GM19238 (cell line): ENCODE measurements around the gene MUC21.
"Not testable (repeated sequence)": the region's sequence is repeated elsewhere in the genome, so short reads cannot be mapped to it uniquely, and the experiment has no call there.

Experiments used
- DNase-seq: peaks from one replicate; pipeline ENCODE4 v3.0.0; 2011; ENCODE audit warnings: low spot score; ENCODE audit not compliant: insufficient read length

MUC21 gene

DNA sequence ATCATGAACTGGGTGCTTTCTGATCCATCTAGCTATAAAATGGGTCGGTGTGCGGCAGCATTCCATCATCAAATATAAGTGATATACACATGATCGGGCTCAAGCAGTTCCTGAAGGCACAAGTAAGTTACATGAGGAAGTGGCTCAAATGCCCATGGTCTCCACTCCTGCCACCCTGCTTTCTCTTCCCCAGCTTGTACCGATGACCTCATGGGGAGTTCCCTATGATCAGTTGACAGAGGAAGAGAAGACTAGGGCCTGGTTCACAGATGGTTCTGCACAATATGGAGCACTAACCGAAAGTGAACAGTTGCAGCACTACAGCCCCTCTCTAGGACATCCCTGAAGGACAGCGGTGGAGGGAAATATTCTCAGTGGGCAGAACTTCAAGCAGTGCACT is 14.3 kb upstream of the MUC21 start:
- not testable (repeated sequence) for DNase-seq

DNA sequence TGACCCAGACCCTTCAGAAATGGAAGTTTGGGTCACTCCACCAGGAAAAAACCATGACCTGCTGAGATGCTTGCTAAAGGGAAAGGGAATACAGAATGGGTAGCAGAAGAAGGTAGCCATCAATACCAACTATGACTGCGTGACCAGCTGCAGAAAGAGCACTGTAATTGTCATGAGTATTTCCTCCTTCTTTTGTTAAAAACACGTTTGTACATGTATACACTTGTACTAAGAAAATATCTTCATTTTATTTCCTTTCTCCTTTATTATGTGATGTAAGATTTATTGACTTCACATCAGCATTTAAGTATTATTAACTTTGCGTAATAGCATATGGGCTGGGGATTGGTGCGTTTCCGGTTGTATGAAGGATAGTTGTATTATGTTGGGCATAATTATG is 12.6 kb upstream of the MUC21 start:
- no peak for DNase-seq

GRCh38 chr6:30972816-30973215 is 10.7 kb upstream of the MUC21 start:
- DNase-seq, result no peak

DNA sequence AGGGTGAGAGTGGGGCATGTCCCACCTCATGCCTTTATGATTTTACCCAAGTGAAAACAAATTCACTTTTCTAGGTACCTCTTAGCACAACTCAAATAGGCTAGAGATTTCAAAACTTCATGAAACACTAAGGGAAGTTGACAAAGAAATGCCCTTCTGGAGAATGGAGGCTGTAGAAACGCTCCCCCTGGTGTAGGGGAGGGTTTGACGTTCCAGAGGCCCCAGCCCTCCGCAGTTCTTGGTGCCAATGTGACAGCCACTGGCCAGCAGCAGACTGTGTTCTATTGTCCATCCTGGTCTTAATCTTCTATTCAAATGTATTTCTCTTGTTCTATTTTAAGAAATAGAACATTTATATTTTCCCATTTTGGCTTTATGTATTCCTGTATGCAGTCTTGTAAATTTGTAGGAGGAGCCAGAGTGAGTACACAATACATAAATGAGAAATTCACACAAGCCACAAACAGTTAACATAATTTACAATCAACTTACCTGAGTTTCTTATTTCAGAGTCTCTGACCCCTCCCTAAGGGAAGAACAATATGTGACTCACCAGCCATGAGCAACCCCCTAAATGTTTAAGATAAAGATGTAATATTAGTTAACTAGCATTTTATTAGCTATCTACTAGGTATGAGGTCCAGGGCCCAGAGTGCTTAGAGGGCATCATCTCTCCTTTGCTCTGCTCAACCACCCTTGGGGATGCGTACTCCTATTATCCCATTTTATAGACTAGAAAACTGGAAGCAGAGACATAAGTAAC is 8.8 kb upstream of the MUC21 start:
- no peak for DNase-seq

DNA sequence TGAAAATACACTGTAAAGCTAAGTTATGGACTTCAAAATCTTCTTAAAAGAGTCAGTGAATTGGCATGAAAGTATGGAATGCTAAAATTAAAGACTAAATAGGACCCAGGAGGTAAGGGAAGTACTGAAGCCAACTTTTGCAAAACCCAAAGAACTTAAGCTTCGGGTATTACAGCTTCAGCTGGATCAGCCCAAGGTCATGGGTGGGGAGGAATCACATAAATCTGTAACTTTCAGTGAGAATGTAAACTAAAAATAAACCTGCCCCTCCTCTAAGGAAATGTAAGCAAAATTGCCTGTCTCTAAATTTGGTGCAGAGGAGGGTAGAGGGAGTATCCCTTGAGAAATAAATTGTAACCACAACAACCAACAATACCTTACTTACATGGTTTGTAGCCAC is 4.4 kb upstream of the MUC21 start:
- DNase-seq, result no peak

DNA sequence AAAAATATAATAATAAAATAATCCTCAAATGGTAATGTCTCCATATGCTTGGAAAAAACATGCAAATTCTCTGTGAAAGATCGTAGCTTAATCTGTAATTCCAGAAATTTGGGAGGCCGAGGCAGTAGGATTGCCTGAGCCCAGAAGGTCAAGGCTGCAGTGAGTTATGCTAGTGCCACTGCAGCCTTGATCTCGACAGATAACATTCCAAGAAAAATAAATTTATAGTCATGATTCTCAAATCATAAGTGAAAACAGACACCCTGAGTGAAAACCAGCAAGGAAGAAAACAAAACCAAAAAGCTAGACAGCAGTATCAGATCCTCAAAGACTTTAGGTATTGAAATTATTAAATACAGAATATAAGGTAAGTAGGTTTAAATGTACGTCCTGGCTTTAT is 3.8 kb upstream of the MUC21 start:
- no peak for DNase-seq

- no peak for DNase-seq
These were observed 1.4 kb upstream of the MUC21 start for GRCh38 chr6:30981942-30982772.

- DNase-seq, result no peak
These were observed 2.0 kb downstream of the MUC21 start for GRCh38 chr6:30985490-30985889.

DNA sequence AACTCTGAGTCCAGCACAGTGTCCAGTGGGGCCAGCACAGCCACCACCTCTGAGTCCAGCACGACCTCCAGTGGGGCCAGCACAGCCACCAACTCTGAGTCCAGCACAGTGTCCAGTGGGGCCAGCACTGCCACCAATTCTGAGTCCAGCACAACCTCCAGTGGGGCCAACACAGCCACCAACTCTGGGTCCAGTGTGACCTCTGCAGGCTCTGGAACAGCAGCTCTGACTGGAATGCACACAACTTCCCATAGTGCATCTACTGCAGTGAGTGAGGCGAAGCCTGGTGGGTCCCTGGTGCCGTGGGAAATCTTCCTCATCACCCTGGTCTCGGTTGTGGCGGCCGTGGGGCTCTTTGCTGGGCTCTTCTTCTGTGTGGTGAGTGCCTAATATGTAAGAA is 3.8 kb downstream of the MUC21 start:
- DNase-seq, result no peak

- no peak for DNase-seq
These were observed 4.8 kb downstream of the MUC21 start for GRCh38 chr6:30988209-30988825.

DNA sequence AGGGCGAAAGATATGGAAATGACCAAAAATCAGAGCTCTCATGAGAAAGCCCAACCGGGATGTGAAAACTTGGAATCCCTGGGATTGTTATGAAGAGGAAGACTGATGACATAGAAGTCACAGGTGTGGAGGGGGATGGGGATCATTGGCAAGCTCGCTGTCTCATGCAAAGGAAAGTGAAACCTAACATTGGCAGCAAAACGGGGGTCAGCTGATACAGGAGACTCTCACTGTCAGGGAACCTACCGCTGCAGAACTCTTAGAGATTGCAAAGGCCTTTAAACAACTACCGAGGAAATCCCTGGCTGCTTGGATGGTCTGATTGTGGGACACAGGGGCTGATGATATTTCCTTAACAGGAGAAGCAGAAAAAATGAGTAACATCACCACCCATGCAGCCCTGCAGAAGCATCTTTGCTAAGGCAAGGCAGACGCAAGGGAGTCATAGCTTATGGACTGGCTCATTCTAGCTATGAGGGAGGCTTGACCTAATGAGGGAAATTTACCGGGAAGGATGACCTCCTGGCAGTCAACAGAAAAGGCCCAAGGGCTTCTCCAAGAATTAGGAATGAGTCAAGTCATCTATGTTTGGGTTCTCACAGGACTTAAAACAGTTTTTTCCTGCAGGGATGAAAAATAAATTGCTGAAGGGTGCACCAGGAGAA is 7.0 kb downstream of the MUC21 start:
- DNase-seq, result peak; percentile 28

GRCh38 chr6:30991891-30992290 is 8.4 kb downstream of the MUC21 start:
- no peak for DNase-seq

- no peak for DNase-seq
These were observed 13.8 kb downstream of the MUC21 start for GRCh38 chr6:30997301-30997700.

GRCh38 chr6:30998785-30999184 is 15.3 kb downstream of the MUC21 start:
- DNase-seq, result no peak

DNA sequence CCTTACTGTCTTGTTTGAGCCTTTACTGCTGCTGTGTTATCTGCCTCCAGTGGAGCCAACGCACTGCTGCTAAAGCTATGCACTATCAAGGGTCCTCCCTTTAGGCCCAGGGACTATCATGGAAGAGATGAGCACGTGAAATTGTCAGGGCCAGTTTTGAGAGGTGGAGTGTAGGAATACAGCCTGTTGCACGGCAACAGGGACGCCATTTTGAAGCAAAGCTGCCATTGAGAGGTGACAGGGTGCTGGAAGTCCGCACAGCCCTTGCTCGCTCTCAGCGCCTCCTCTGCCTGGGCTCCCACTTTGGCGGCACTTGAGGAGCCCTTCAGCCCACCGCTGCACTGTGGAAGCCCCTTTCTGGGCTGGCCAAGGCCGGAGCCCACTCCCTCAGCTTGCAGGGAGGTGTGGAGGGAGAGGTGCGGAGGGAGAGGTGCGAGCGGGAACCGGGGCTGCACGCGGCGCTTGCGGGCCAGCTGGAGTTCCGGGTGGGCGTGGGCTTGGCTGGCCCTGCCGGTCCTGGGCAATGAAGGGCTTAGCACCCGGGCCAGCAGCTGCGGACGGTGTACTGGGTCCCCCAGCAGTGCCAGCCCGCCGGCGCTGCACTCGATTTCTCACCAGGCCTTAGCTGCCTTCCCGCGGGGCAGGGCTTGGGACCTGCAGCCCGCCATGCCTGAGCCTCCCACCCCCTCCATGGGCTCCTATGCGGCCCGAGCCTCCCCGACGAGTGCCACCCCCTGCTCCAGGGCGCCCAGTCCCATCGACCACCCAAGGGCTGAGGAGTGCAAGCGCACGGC is 16.7 kb downstream of the MUC21 start:
- DNase-seq, result not testable (repeated sequence)

GRCh38 chr6:31001281-31001888 is 17.9 kb downstream of the MUC21 start:
- DNase-seq, result no peak

DNA sequence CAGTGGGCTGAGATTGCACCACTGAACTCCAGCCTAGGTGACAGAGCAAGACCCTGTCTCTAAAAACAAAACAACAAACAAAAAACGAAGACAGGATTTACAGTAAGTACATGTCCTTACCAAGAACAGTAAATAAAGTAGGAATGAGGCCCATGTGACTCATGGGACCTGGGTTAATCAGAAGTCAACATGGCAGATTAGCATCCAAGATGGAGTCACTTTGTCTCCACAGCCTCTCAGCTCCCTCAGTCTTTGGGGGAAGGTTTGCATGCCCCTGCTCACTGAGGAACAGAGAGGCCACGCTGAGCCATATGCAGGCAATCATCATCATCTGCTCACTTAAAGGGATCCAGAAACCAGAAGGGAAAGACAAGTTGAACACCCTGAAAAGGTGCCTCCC is 19.0 kb downstream of the MUC21 start:
- no peak for DNase-seq

DNA sequence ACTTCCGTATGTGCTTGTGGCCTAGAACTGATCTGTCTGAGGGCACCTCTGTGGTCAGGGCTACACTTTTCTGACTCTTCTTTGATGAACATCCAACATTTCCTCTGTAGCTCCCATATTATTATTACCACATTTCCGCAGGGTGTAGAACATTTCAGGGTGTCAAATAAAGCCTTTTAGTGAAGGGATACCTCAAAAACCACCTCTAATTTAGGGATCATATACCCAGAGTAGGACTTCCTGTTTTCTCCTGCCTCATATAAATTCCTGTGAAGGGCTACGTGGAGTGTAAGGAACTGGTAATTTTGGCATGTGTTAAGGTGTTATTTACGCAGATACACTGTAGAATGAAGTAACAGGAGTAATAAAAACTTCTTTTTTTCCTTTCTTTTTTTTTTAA is 21.3 kb downstream of the MUC21 start:
- DNase-seq, result no peak

DNA sequence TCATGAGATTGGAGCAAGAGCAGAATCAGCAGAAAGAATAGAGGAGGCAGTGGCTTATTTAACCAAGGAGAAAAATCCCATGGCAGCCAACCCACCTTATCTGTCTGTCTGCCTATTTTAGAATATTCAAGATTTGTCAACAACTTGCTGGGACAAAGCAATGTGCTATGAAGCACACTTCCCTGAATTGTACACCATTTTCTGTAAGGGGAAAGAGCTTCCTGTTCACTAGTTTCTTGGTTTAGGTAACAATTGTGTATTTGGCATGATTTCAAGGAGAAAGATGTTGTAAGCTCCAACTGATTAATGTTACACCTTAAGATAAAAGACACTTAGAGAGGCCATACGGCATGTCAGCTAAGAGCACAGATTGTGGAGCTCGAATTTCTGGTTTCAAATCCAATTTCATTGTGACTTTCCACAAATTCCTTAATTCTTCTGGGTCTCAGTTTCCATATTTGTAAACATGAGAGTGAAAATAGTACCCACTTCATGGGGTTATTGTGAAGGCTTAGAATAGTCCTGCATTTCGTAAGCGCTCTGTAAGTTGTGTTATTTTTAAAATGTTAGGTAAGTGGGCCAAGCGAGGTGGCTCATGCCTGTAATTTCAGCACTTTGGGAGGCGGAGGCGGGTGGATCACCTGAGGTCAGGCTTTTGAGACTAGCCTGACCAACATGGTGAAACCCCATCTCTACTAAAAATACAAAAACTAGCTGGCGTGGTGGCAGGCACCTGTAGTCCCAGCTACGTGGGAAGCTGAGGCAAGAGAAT is 21.9 kb downstream of the MUC21 start:
- DNase-seq, result no peak

DNA sequence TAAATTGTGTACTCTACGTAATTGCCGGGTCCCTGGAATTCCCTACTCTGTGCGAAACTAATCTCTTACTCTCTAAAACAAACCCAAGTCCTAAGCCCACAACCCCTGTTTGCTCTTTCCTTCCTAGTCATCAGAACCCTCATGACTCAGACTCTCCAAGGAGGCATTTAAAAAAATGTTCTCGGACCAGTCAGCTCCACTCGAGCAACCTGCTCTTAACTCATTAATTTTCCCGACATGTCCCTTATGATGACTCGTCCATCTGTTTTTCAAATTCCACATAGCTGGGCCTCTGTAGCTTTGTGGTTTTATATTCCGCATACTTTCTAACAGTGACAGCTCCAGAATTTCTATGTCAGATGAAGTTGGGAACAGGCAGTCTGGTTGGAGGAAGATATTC is 24.2 kb downstream of the MUC21 start:
- no peak for DNase-seq
